ENCODE data around the gene RSPO1.

DNA sequence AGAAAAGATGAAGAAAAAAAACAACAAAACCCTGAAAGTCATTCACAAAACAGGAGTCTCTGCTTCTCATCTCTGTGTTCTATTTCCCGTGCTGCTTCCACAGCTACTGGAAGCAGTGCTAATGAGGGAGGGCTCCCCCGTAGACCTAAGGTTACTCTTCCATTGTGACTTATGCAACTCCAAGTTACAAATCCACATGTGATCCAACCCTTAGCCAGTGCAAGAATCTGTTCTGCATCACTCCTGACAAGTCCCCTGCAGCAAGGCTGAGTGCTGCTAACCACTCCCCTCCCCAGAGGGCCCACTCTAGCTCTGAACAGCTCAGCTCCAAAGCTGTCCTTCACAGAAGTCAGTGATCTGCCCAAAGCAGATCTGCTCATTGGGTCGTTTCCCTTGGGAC lies 67.7 kb downstream of the RSPO1 start:
- TF ChIP-seq TAF1 (IDR thresholded peaks at IDR 0.05; ENCODE audit: low read depth, low read length): no peak
- TF ChIP-seq POLR2A (IDR thresholded peaks at IDR 0.05; ENCODE audit: low read depth, low read length): no peak
- TF ChIP-seq POLR2AphosphoS5 (IDR thresholded peaks at IDR 0.05; ENCODE audit: low read depth, low read length): no peak
- TF ChIP-seq POU2F2 (IDR thresholded peaks at IDR 0.05; ENCODE audit: low read depth, low read length): no peak
- no peak for TF ChIP-seq SPI1 (IDR thresholded peaks at IDR 0.05; ENCODE audit: low read depth, low read length)
- no peak for TF ChIP-seq PAX5 (IDR thresholded peaks at IDR 0.05; ENCODE audit: insufficient read depth, low read length, severe bottlenecking)

Data from GM12891 (cell line).